HepG2 (cell line): ENCODE results near the gene SRP14. TPM values are rescaled to one million over a fixed set of nuclear protein-coding genes. Genes with fewer than 3 reads are reported as not detected.

Source experiments
- E2F1 ChIP-seq: sonication (generic); formaldehyde crosslinking; IDR thresholded peaks from 2 replicates; pipeline ENCODE4 v1.5.0; 2020; ENCODE audit warnings: missing genetic modification reagents
- EHMT2 ChIP-seq: fragments of 200-600 bp; sonication (generic); IDR thresholded peaks from 2 replicates; pipeline ENCODE4 v1.7.0; 2017; ENCODE audit warnings: antibody characterized with exemption, low read depth, low read length, borderline replicate concordance
- FOSL2 ChIP-seq: sonication (generic); formaldehyde crosslinking; IDR thresholded peaks from 2 replicates; pipeline ENCODE4 v1.4.0; 2020; ENCODE audit warnings: missing genetic modification reagents
- GLI4 ChIP-seq: sonication (generic); formaldehyde crosslinking; IDR thresholded peaks from 2 replicates; pipeline ENCODE4 v1.5.1; 2020; ENCODE audit warnings: missing genetic modification reagents, mild to moderate bottlenecking, moderate library complexity, borderline replicate concordance
- HNRNPH1 ChIP-seq: fragments of 200-400 bp; formaldehyde crosslinking; optimal IDR thresholded peaks from 2 replicates; pipeline ENCODE3; 2017; ENCODE audit warnings: mild to moderate bottlenecking, low read depth, low read length
- HOXA3 ChIP-seq: sonication (generic); formaldehyde crosslinking; IDR thresholded peaks from 2 replicates; pipeline ENCODE4 v1.5.0; 2020; ENCODE audit warnings: missing genetic modification reagents
- HOXA7 ChIP-seq: sonication (generic); formaldehyde crosslinking; IDR thresholded peaks from 2 replicates; pipeline ENCODE4 v1.8.1; 2022; ENCODE audit warnings: mild to moderate bottlenecking, missing genetic modification reagents, moderate library complexity
- HOXD1 ChIP-seq: sonication (generic); formaldehyde crosslinking; IDR thresholded peaks from 2 replicates; pipeline ENCODE4 v1.5.0; 2020; ENCODE audit warnings: missing genetic modification reagents
- JUN ChIP-seq: sonication (generic); formaldehyde crosslinking; IDR thresholded peaks from 2 replicates; pipeline ENCODE4 v1.4.0; 2020; ENCODE audit warnings: mild to moderate bottlenecking, missing genetic modification reagents
- KDM4B ChIP-seq: sonication (generic); formaldehyde crosslinking; IDR thresholded peaks from 2 replicates; pipeline ENCODE4 v1.4.0; 2020; ENCODE audit warnings: missing genetic modification reagents
- MIER2 ChIP-seq: IDR thresholded peaks from 2 replicates; pipeline ENCODE4 v1.6.1; 2016; ENCODE audit warnings: missing biosample characterization, missing genetic modification reagents
- MTF1 ChIP-seq: sonication (generic); formaldehyde crosslinking; IDR thresholded peaks from 2 replicates; pipeline ENCODE4 v1.5.0; 2020; ENCODE audit warnings: missing genetic modification reagents
- SIN3B ChIP-seq: fragments of 150-350 bp; IDR thresholded peaks from 2 replicates; pipeline ENCODE4 v1.6.1; 2014; ENCODE audit warnings: low read length
- SMC3 ChIP-seq: IDR thresholded peaks from 2 replicates; pipeline ENCODE4 v1.6.1; 2011; ENCODE audit warnings: low read length, improper control_type of control experiment
- SNAPC2 ChIP-seq: sonication (generic); formaldehyde crosslinking; IDR thresholded peaks from 2 replicates; pipeline ENCODE4 v1.8.1; 2022; ENCODE audit warnings: mild to moderate bottlenecking, missing genetic modification reagents
- SOX6 ChIP-seq, 2 experiments: fragments of 450-650 bp in 1 of 2; sonication (generic) in 1 of 2; formaldehyde crosslinking in 1 of 2; IDR thresholded peaks; 2 replicates each; pipeline versions ENCODE4 v1.4.0 to v1.6.1; 2017 to 2020; ENCODE audit warnings: antibody characterized with exemption in 1 of 2, mild to moderate bottlenecking in 1 of 2, missing genetic modification reagents in 1 of 2
- TARDBP ChIP-seq: sonication (generic); formaldehyde crosslinking; IDR thresholded peaks from 2 replicates; pipeline ENCODE4 v1.8.0; 2022; ENCODE audit warnings: mild to moderate bottlenecking, missing genetic modification reagents
- THAP11 ChIP-seq: IDR thresholded peaks from 2 replicates; pipeline ENCODE4 v1.6.1; 2016; ENCODE audit warnings: missing biosample characterization, missing genetic modification reagents
- ZBTB21 ChIP-seq: sonication (generic); formaldehyde crosslinking; IDR thresholded peaks from 2 replicates; pipeline ENCODE4 v1.4.0; 2020; ENCODE audit warnings: missing genetic modification reagents
- ZMYM3 ChIP-seq: sonication (generic); formaldehyde crosslinking; IDR thresholded peaks from 2 replicates; pipeline ENCODE4 v1.5.1; 2020; ENCODE audit warnings: mild to moderate bottlenecking, missing genetic modification reagents
- ZMYM4 ChIP-seq: sonication (generic); formaldehyde crosslinking; IDR thresholded peaks from 2 replicates; pipeline ENCODE4 v1.8.1; 2023; ENCODE audit warnings: mild to moderate bottlenecking, missing genetic modification reagents
- ZNF143 ChIP-seq: sonication (generic); formaldehyde crosslinking; IDR thresholded peaks from 2 replicates; pipeline ENCODE4 v1.4.0; 2020; ENCODE audit warnings: missing genetic modification reagents
- ZNF484 ChIP-seq: sonication (generic); formaldehyde crosslinking; IDR thresholded peaks from 2 replicates; pipeline ENCODE4 v1.5.1; 2020; ENCODE audit warnings: mild to moderate bottlenecking, low read depth, missing genetic modification reagents, borderline replicate concordance
- ZNF589 ChIP-seq: sonication (generic); formaldehyde crosslinking; conservative IDR thresholded peaks from 2 replicates; pipeline ENCODE4 v1.8.0; 2022; ENCODE audit warnings: mild to moderate bottlenecking, moderate library complexity, missing genetic modification reagents
- ZNF703 ChIP-seq: sonication (generic); formaldehyde crosslinking; IDR thresholded peaks from 2 replicates; pipeline ENCODE4 v1.5.1; 2020; ENCODE audit warnings: missing genetic modification reagents, mild to moderate bottlenecking, moderate library complexity, borderline replicate concordance
- ZNF766 ChIP-seq: sonication (generic); formaldehyde crosslinking; IDR thresholded peaks from 2 replicates; pipeline ENCODE4 v1.5.0; 2020; ENCODE audit warnings: missing genetic modification reagents, borderline replicate concordance
- ZNF773 ChIP-seq: sonication (generic); formaldehyde crosslinking; IDR thresholded peaks from 2 replicates; pipeline ENCODE4 v1.4.0; 2020; ENCODE audit warnings: missing genetic modification reagents, borderline replicate concordance
- ZSCAN12 ChIP-seq: sonication (generic); formaldehyde crosslinking; IDR thresholded peaks from 2 replicates; pipeline ENCODE4 v1.9.0; 2021; ENCODE audit warnings: mild to moderate bottlenecking, missing genetic modification reagents
- polyA plus RNA-seq, 8 experiments: library from polyadenylated mRNA; depleted of rRNA in 3 of 8; stranded (reverse) in 7 of 8; unstranded in 1 of 8; fragments of >200 nt; fragmentation: Illumina TruSeq in 4 of 8; extraction: Trizol in 4 of 8; gene quantifications; 2 replicates each; pipeline versions ENCODE4 v1.2.1 to v1.2.3, GENCODE V29; 2011 to 2016; ENCODE audit warnings: low read depth in 4 of 8, missing spikeins in 1 of 8, mixed read lengths in 1 of 8; ENCODE audit not compliant: insufficient read depth in 1 of 8
- total RNA-seq, 5 experiments: library from RNA; depleted of rRNA; stranded (reverse); fragments of >200 nt; fragmentation: Illumina TruSeq; extraction: Trizol; gene quantifications; 2 replicates each; pipeline ENCODE4 v1.2.3, GENCODE V29; 2016; ENCODE audit warnings: low read depth in 1 of 5
- TF ChIP-seq, protein P1 (sequence below): IDR thresholded peaks from 2 replicates; pipeline ENCODE4 v1.4.0; 2020; ENCODE audit warnings: mild to moderate bottlenecking, missing genetic modification reagents
- TF ChIP-seq, protein P2 (sequence below): sonication (generic); formaldehyde crosslinking; IDR thresholded peaks from 2 replicates; pipeline ENCODE4 v1.4.0; 2020; ENCODE audit warnings: mild to moderate bottlenecking, missing genetic modification reagents

The SRP14 gene
- total and polyA plus RNA-seq, 2 of the 13 experiments (the other 11 are each of a cell fraction or from before 2014, with no cell fraction given), result 208 to 356 TPM

GRCh38 chr15:40040770-40041169 lies 1.8 kb upstream of the SRP14 start (continued):
- TF ChIP-seq TARDBP (CRISPR knock-in tag) (no peak), ZMYM4 (no peak), FOSL2 (CRISPR knock-in tag) (peak; percentile 32; the same call in 1 of the 2 replicates), HOXD1 (no peak), E2F1 (CRISPR knock-in tag) (no peak), MTF1 (CRISPR knock-in tag) (no peak), HOXA3 (CRISPR knock-in tag) (peak; percentile 44; the same call in 1 of the 2 replicates), SNAPC2 (CRISPR knock-in tag) (no peak), GLI4 (no peak), ZNF484 (CRISPR knock-in tag) (no peak), ZNF773 (CRISPR knock-in tag) (0 out of 2 replicates have a peak, but pooled peaks have one; percentile 14), HOXA7 (CRISPR knock-in tag) (no peak), ZBTB21 (CRISPR knock-in tag) (no peak), ZNF143 (CRISPR knock-in tag) (no peak), ZMYM3 (CRISPR knock-in tag) (peak; percentile 32; the same call in 1 of the 2 replicates), THAP11 (CRISPR knock-in tag) (peak; percentile 59), HNRNPH1 (no peak), ZNF766 (0 out of 2 replicates have a peak, but pooled peaks have one; percentile 36), ZNF703 (no peak), SMC3 (no peak), SOX6 (IDR thresholded peaks at IDR 0.05) (no peak), SOX6 (CRISPR knock-in tag; IDR thresholded peaks at IDR 0.05) (peak; percentile 68), SIN3B (no peak), KDM4B (no peak), ZSCAN12 (CRISPR knock-in tag) (no peak), ZNF589 (CRISPR knock-in tag) (0 out of 2 replicates have a peak, but pooled peaks have one; percentile 20), JUN (no peak), MIER2 (CRISPR knock-in tag) (no peak), EHMT2 (no peak)
- TF ChIP-seq, protein P1, sequence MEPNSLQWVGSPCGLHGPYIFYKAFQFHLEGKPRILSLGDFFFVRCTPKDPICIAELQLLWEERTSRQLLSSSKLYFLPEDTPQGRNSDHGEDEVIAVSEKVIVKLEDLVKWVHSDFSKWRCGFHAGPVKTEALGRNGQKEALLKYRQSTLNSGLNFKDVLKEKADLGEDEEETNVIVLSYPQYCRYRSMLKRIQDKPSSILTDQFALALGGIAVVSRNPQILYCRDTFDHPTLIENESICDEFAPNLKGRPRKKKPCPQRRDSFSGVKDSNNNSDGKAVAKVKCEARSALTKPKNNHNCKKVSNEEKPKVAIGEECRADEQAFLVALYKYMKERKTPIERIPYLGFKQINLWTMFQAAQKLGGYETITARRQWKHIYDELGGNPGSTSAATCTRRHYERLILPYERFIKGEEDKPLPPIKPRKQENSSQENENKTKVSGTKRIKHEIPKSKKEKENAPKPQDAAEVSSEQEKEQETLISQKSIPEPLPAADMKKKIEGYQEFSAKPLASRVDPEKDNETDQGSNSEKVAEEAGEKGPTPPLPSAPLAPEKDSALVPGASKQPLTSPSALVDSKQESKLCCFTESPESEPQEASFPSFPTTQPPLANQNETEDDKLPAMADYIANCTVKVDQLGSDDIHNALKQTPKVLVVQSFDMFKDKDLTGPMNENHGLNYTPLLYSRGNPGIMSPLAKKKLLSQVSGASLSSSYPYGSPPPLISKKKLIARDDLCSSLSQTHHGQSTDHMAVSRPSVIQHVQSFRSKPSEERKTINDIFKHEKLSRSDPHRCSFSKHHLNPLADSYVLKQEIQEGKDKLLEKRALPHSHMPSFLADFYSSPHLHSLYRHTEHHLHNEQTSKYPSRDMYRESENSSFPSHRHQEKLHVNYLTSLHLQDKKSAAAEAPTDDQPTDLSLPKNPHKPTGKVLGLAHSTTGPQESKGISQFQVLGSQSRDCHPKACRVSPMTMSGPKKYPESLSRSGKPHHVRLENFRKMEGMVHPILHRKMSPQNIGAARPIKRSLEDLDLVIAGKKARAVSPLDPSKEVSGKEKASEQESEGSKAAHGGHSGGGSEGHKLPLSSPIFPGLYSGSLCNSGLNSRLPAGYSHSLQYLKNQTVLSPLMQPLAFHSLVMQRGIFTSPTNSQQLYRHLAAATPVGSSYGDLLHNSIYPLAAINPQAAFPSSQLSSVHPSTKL (CRISPR knock-in tag), result peak; percentile 88
- TF ChIP-seq, protein P2, sequence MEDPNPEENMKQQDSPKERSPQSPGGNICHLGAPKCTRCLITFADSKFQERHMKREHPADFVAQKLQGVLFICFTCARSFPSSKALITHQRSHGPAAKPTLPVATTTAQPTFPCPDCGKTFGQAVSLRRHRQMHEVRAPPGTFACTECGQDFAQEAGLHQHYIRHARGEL (CRISPR knock-in tag), result no peak
